Lung (tissue), 12 donors: ENCODE measurements around the gene FBXO42. TPM values are rescaled to one million over a fixed set of nuclear protein-coding genes. Genes with fewer than 3 reads are reported as not detected.

Experiments used
- ATAC-seq: fragments of 200-7000 bp; cut with Tn5 transposase; one replicate; pipeline ENCODE4 v1.9.1; 2020; ENCODE audit warnings: moderate number of reproducible peaks; ENCODE audit not compliant: insufficient read depth, low FRiP score
- DNase-seq, 3 donors: peaks; one replicate each; pipeline ENCODE4 v3.0.0-alpha.2; 2013 to 2017
- H3K27ac ChIP-seq, 2 donors: one replicate each; pipeline ENCODE4 v1.5.1; 2013; ENCODE audit warnings: mild to moderate bottlenecking in 2 of 2, moderate library complexity in 2 of 2, control low read depth in 1 of 2, inconsistent platforms in 1 of 2, low read depth in 1 of 2, low read length in 1 of 2
- H3K27me3 ChIP-seq, 3 donors: one replicate each; pipeline ENCODE4 v1.5.1; 2013; ENCODE audit warnings: low read length in 2 of 3; ENCODE audit not compliant: control insufficient read depth in 3 of 3, insufficient read depth in 3 of 3
- H3K36me3 ChIP-seq, 4 donors: one replicate each; pipeline ENCODE4 v1.5.1; 2013; ENCODE audit warnings: low read length in 4 of 4, mild to moderate bottlenecking in 1 of 4, moderate library complexity in 1 of 4; ENCODE audit not compliant: control insufficient read depth in 4 of 4, insufficient read depth in 4 of 4
- H3K4me1 ChIP-seq, 5 donors: one replicate each; pipeline ENCODE4 v1.5.1; 2013; ENCODE audit warnings: low read length in 5 of 5, mild to moderate bottlenecking in 2 of 5, moderate library complexity in 1 of 5; ENCODE audit not compliant: control insufficient read depth in 5 of 5, insufficient read depth in 5 of 5
- H3K4me3 ChIP-seq: one replicate; pipeline ENCODE4 v1.5.1; 2013; ENCODE audit warnings: mild to moderate bottlenecking, control low read depth, moderate library complexity
- H3K9ac ChIP-seq, 2 donors: one replicate each; pipeline ENCODE4 v1.5.1; 2013; ENCODE audit warnings: low read length in 2 of 2, control low read depth in 1 of 2; ENCODE audit not compliant: insufficient read depth in 1 of 2
- H3K9me3 ChIP-seq, 4 donors: one replicate each; pipeline ENCODE4 v1.5.1; 2013; ENCODE audit warnings: low read length in 3 of 4, mild to moderate bottlenecking in 1 of 4, moderate library complexity in 1 of 4; ENCODE audit not compliant: control insufficient read depth in 4 of 4, insufficient read depth in 3 of 4
- WGBS, 2 donors: extraction: QIAGEN DNeasy Blood & Tissue Kit; methylation state at CpG; one replicate each; pipeline ENCODE4 v1.1.7; 2013; 5-methylcytosine and 5-hydroxymethylcytosine counted together
- polyA plus RNA-seq, 2 donors: library from polyadenylated mRNA; stranded (reverse); fragments of 200-250 nt; gene quantifications; one replicate each; pipeline ENCODE4 v1.2.1, GENCODE V29; 2013
- total RNA-seq, 2 donors: library from RNA; depleted of rRNA in 1 of 2; stranded (reverse); fragments of >200 nt in 1 of 2; gene quantifications; one replicate each; pipeline ENCODE4 v1.2.1, GENCODE V29; 2014 to 2021
- TF ChIP-seq, protein P1 (sequence below): IDR thresholded peaks from 2 replicates; pipeline ENCODE4 v1.5.1; 2012; ENCODE audit warnings: mild to moderate bottlenecking; ENCODE audit errors: control extremely low read depth, extremely low read depth
- donor health status: control.
- donor health status: control.
- donor health status: Bipolar disorder and iron deficiency.
- donor health status: healthy.
- donor health status: DM: yes; HTN: yes; CAD: no.

Gene FBXO42
- total and polyA plus RNA-seq, 4 donors: 7.3 to 28.6 (median 14.8) TPM

- no peaks in the 10 kb centered on the region for H3K9me3 ChIP-seq
- peak overlapping the region in 1 of 2 donors; percentile 5 for H3K27ac ChIP-seq
- TF ChIP-seq, protein P1, sequence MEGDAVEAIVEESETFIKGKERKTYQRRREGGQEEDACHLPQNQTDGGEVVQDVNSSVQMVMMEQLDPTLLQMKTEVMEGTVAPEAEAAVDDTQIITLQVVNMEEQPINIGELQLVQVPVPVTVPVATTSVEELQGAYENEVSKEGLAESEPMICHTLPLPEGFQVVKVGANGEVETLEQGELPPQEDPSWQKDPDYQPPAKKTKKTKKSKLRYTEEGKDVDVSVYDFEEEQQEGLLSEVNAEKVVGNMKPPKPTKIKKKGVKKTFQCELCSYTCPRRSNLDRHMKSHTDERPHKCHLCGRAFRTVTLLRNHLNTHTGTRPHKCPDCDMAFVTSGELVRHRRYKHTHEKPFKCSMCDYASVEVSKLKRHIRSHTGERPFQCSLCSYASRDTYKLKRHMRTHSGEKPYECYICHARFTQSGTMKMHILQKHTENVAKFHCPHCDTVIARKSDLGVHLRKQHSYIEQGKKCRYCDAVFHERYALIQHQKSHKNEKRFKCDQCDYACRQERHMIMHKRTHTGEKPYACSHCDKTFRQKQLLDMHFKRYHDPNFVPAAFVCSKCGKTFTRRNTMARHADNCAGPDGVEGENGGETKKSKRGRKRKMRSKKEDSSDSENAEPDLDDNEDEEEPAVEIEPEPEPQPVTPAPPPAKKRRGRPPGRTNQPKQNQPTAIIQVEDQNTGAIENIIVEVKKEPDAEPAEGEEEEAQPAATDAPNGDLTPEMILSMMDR: no peak
- ATAC-seq: no peak
- H3K27me3 ChIP-seq: no peaks in the 10 kb centered on the region
- peaks cover 0 to 11% (median 2%) of the 10 kb centered on the region in 5 donors for H3K4me1 ChIP-seq
- DNase-seq: peak in 2 of 3 donors; percentile 28 to 45
- 55 to 59% methylated on average over 3 of the region's 3 CpGs for WGBS, 2 donors
- peak overlapping the region in 1 of 2 donors; percentile 36 for H3K9ac ChIP-seq
- peaks cover 4 to 12% (median 9%) of the 10 kb centered on the region in 4 donors for H3K36me3 ChIP-seq
- H3K4me3 ChIP-seq: no peak overlapping the region
Measured at GRCh38 chr1:16318555-16318954, 33.7 kb downstream of the FBXO42 start.

DNA sequence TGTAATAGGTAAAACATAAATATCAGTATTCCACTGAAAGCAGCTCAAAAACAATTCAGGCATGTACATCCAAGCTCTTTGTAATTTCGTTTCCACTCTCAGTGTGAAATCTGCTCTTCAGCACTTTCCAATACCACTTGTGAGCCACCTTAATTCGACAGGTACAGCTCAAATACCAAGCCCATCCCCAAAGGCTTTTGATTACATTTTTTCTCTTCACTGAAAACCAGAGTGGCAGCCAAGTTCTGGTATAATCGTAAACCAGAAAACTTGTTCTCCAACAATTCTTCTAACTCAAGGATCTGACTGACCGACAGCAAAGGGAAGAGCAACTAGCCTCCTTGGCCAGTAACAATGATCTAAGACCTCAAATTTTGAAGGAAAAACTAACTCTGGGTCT lies 36.8 kb downstream of the FBXO42 start:
- Histone ChIP-seq H3K27me3 (no peaks in the 10 kb centered on the region), H3K36me3 (peaks cover 7 to 25% (median 15%) of the 10 kb centered on the region in 4 donors), H3K27ac (peak overlapping the region in 1 of 2 donors; percentile 63), H3K9ac (no peak overlapping the region), H3K4me3 (no peak overlapping the region), H3K9me3 (no peaks in the 10 kb centered on the region), H3K4me1 (peaks cover 0 to 5% (median 2%) of the 10 kb centered on the region in 5 donors)
- ATAC-seq: no peak
- TF ChIP-seq, protein P1: no peak
- WGBS, 2 donors: 61 to 79% methylated on average over 4 of the region's 4 CpGs
- peak in 2 of 3 donors; percentile 6 to 35 for DNase-seq

GRCh38 chr1:16307222-16307621 lies 45.1 kb downstream of the FBXO42 start:
- Histone ChIP-seq H3K36me3 (peaks cover 17 to 47% (median 25%) of the 10 kb centered on the region in 4 donors), H3K4me1 (no peaks in the 10 kb centered on the region), H3K27ac (no peak overlapping the region), H3K9ac (no peak overlapping the region), H3K4me3 (no peak overlapping the region), H3K9me3 (peaks cover 0 to 2% (median 0%) of the 10 kb centered on the region in 4 donors), H3K27me3 (no peaks in the 10 kb centered on the region)
- ATAC-seq: no peak
- no peak for DNase-seq
- WGBS, 2 donors: 95 to 99% methylated on average over 3 of the region's 3 CpGs
- TF ChIP-seq, protein P1: no peak
